OCI-LY1 (cell line): ENCODE results near the gene MLPH.

ENCODE experiments used
- CTCF ChIP-seq: fragments of 200-600 bp; sonication (generic), shearing (Covaris generic); IDR thresholded peaks from 2 replicates; pipeline ENCODE4 v1.5.1; 2017; ENCODE audit warnings: mild to moderate bottlenecking, antibody characterized with exemption, low read length, moderate library complexity, mixed read lengths
- EZH2 ChIP-seq: fragments of 200-600 bp; sonication (generic), shearing (Covaris generic); IDR thresholded peaks from 2 replicates; pipeline ENCODE4 v1.8.0; 2017; ENCODE audit warnings: borderline replicate concordance, mixed run types, mild to moderate bottlenecking, antibody characterized with exemption, low read length, moderate library complexity, mixed read lengths

- TF ChIP-seq CTCF (no peak), EZH2 (no peak)
Observed at GRCh38 chr2:237530472-237531433, 43.7 kb downstream of the MLPH start.
